Sciatic nerve (tissue), 2 donors: ENCODE results near the gene TRAM2. TPM values are rescaled to one million over a fixed set of nuclear protein-coding genes. Genes with fewer than 3 reads are reported as not detected.

Source experiments
- ATAC-seq: fragments of 200-7000 bp; cut with Tn5 transposase; one replicate; pipeline ENCODE4 v1.9.1; 2020; ENCODE audit warnings: mild to moderate bottlenecking, moderate library complexity
- DNase-seq: peaks from one replicate; pipeline ENCODE4 v3.0.0-alpha.2; 2020; ENCODE audit warnings: low spot score
- intact Hi-C: fragments of 100-400 bp; cut with DNase I; formaldehyde crosslinking; loops from one replicate; pipeline ENCODE4 v1.14.2; 2022
- total RNA-seq: library from RNA; stranded (reverse); fragmentation: NEBNext Ultra II Directional; extraction: Animal tissue kit (Norgen Biotek cat#: 25700); gene quantifications from one replicate; pipeline ENCODE4 v1.2.1, GENCODE V29; 2021
- donor health status: DM: no; HTN: no; CAD: no.
- donor health status: DM: no; HTN: no; CAD: no.

TRAM2 gene
- total RNA-seq, 1 donor from 2014 or later = 18.6 TPM

- intact Hi-C loops = no loop called here
- DNase-seq (no peak), ATAC-seq (no peak)
These were observed 71.0 kb downstream of the TRAM2 start for GRCh38 chr6:52505726-52506409.

- peak; percentile 4 for ATAC-seq
- DNase-seq = no peak
- intact Hi-C loops = no loop called here
These were observed 72.1 kb downstream of the TRAM2 start for GRCh38 chr6:52504782-52505136.

GRCh38 chr6:52503851-52504781 is 72.7 kb downstream of the TRAM2 start:
- ATAC-seq (peak; percentile 64), DNase-seq (peak; percentile 73)
- intact Hi-C loops = no loop called here

DNA sequence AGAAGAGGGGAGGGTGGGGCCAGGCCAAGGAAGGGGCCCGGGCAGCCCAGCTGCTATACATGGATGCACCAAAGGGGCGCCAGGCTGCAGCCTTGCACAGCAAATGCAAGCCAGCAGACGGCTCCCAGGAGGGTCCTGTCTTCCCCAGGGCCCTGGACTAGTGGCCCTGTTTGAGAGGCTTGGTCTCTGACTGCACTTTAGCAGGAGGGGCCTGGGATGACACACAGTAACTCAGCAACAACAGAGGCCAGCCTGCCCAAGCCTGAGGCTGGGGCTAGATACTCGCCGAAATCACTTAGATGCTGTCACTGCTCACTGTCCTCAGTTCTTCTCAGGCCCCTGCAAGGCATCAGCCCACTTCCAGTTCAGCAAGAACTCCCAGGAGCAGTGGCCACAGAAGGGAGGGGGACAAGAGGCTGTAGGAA is 73.5 kb downstream of the TRAM2 start:
- ATAC-seq (no peak), DNase-seq (no peak)
- intact Hi-C loops = no loop called here

GRCh38 chr6:52502306-52503029 is 74.4 kb downstream of the TRAM2 start:
- intact Hi-C loops = no loop called here
- no peak for ATAC-seq
- DNase-seq = no peak

- DNase-seq (no peak), ATAC-seq (no peak)
- intact Hi-C loops = no loop called here
These were observed 76.4 kb downstream of the TRAM2 start for GRCh38 chr6:52500238-52501129.

- DNase-seq (no peak), ATAC-seq (no peak)
- intact Hi-C loops = no loop called here
These were observed 77.1 kb downstream of the TRAM2 start for GRCh38 chr6:52499681-52500236.

GRCh38 chr6:52499026-52499425 is 77.8 kb downstream of the TRAM2 start:
- ATAC-seq = peak; percentile 29
- no peak for DNase-seq
- intact Hi-C loops = no loop called here

GRCh38 chr6:52498538-52499017 is 78.3 kb downstream of the TRAM2 start:
- ATAC-seq = peak; percentile 5
- intact Hi-C loops = no loop called here
- DNase-seq = no peak

DNA sequence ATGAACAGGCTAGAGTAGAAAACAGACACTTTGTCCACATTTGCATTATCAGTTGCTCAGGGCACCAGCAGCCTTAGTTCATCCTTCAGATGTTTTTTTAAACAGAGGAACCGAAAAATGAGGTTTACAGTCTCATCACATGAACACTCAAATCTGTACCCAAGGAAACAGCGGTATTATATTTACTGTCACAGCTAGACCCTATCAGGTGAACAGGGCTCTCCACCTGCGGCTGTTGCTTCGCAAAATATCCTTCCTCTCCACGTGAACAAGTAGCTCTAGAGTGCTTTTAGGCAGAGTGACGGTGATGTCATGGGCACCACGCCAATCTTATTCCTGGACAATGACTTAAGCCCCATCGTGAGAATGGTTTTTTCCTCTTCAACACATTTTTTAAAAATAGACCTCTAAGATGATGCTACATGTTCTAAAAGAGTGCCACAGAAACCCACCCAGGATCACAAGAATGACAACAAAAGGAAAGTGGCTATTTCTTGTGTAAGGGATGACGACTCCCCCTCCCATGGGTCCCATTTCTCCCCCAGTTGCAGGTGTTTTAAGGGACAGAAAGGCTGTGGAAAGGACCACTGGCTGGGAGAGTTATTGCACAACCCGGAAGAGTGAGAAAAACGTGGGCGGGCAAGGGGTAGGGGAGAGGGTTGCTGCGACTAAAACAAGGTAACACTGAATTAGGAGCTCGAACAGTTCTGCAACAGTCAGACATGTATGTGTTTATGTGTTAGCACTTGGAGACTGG is 79.0 kb downstream of the TRAM2 start:
- intact Hi-C loops = no loop called here
- peak; percentile 47 for ATAC-seq
- DNase-seq = no peak

DNA sequence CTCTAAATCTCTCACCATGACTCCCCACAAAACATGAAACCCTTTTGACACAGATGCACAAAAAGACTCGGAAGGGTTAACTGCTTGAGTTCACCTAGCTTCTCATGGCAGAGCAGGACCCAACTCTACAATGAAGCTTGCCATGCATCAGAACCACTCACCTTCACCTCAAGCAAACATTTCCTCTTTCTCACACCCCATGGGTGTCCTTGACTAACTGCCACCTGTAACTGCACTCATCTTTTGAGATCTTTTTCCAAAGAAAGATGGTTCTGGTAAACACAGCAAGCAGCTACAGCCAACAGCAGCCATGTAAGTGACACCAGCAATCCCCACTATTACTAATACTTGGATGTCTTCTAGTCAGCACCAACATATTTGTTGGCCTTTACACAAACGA is 80.2 kb downstream of the TRAM2 start:
- DNase-seq (no peak), ATAC-seq (no peak)
- intact Hi-C loops = no loop called here

- no peak for DNase-seq
- no peak for ATAC-seq
- intact Hi-C loops = no loop called here
These were observed 80.9 kb downstream of the TRAM2 start for GRCh38 chr6:52495922-52496321.

- intact Hi-C loops = no loop called here
- ATAC-seq (no peak), DNase-seq (no peak)
These were observed 82.4 kb downstream of the TRAM2 start for GRCh38 chr6:52494298-52495072.

- DNase-seq (no peak), ATAC-seq (no peak)
- intact Hi-C loops = no loop called here
These were observed 83.2 kb downstream of the TRAM2 start for GRCh38 chr6:52493669-52494068.

DNA sequence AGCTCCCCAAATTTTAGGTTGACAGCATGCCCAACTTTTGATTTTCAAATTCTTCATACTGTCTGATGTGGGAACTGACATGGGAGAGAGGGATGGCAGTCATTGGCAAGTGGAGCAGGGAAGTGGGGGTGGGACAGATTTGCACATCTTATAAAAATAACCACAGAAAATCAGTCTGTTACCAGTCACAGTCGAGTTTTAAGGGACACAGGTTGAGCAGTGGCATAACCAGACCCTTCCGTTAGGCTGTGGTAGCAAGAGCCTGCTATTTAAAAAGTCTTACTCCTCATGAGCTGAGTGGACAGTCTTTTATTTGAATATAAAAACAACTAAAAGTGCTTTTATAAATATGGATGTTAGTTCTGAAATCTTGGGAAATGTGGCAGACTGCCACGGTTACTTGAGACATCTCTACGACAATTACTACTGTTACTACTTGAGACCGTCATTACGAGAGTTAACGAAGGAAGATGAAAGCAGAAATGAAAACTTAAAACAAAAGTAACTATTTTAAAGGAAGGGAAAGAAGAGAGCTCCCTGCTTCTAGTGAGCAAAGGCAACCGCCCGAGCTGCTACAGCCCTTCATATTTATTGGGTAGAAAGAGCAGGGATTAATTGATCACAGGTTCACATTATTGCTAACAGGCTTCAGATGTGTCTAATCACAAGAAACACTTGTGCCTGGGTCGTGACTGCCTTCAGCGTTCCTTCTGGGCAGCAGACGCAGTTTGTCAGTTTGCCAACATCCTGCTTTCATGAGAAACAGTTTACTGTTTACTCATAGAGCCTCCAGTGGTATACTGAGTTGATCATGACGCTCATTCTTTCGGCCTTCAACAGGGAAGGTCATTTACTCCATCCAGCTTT is 85.4 kb downstream of the TRAM2 start:
- no peak for DNase-seq
- intact Hi-C loops = no loop called here

DNA sequence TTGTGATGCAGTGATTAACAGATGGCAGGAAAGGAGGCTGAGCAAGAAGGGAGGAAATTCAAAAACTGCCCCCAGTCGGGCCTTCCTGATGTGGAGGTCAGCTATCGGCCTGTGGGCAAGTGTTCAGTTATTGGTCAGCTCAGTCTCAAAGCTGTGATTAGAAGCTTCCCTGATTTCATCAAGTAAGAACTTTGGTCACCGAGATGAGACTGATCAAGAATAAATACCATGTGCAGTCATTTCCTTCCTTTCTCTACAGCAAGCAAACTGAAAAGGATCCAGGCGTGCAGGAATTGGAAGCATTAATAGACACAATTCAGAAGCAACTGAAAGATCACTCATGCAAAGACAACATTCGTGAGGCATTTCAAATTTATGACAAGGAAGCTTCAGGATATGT is 87.0 kb downstream of the TRAM2 start:
- DNase-seq = no peak
- ATAC-seq = no peak
- intact Hi-C loops = no loop called here

More for the DNA sequence above, 85.4 kb downstream of the TRAM2 start:
- ATAC-seq = peak; percentile 47
